ENCODE measurements around the gene ZPBP2.
"Not testable (repeated sequence)": the region's sequence is repeated elsewhere in the genome, so short reads cannot be mapped to it uniquely, and the experiment has no call there.

The ZPBP2 gene

DNA sequence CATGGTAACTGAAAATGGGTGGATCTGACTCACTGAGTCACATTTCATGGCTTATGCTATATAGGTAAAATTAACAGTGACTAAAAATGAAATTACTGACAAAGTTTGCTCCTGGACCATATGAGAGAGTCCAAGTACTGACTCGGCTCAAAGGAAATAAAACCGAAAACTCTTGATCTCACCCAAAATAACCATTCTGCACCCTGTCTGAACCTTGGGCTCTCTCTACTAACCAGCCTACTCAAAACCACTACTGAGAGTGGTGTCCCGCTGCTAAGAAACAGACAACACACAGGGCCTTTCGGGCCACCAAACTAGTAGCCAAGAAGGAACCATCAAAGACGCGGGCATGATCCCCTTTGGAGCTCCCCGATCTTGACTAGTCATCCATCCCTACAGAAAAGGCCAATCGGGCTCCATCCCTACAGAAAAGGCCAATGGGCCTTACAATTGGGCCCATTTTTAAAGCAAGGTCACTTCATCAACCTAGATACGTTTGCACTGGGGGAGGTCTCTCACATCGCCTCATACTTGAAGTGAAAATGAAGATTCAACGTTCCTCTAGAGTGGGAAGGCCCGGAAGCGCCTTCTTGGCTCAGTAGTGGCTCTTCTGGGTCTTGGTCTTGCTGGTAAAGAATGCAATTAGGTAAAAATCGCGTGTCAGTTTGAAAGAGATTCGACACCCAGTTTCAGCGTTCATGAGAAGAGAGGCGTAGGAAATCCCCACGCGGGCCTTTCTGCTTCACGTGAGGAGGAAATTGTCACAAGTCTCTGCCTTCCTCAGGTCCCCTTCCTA is 720 bp upstream of the ZPBP2 start:
- no peak for FAIRE-seq
- no peak for DNase-seq (ENCODE audit: insufficient read length, low spot score)
- no peak for TF ChIP-seq POLR2A (IDR thresholded peaks at IDR 0.05; ENCODE audit: low read depth, low read length)

DNA sequence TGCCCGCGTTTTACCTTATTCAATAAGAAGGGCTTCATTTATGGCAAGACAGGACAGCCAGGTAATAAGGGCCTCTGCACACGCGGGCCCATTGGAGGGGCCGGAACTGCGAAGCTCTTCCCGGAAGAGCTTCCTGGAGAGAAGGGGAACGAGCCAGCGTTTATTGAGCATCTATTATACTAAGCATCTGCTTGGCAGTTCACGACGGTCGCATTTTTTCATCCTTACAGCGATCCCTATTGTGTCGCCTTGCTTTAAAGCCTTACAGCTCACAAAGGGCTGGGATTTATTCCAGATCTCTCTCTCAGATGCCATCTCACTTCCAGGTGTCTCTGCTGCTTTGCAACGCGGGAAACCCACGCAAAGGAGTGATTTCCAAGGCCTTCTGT is 546 bp downstream of the ZPBP2 start:
- TF ChIP-seq POLR2A (IDR thresholded peaks at IDR 0.05; ENCODE audit: low read depth, low read length) = no peak
- DNase-seq (ENCODE audit: insufficient read length, low spot score) = no peak
- FAIRE-seq = no peak

DNA sequence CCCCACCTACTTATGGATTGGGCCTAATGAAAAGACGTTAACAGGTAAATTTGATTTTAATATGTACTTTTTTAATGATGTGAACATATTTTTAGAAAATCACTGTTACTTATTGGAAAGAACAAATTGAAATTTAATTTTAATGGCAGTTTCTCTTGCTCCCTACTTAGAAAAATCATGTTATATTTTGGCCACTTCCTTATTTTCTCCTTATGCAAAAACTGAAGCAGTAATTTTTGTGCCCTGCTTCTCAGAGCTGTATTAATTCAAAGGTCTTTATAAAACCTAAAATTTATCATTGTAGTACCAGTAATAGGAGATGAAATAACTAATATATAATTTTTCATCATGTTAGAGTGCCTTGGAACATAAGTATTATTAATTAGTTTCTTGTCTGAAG is 2.8 kb downstream of the ZPBP2 start:
- TF ChIP-seq POLR2A (IDR thresholded peaks at IDR 0.05; ENCODE audit: low read depth, low read length) = no peak
- FAIRE-seq (no peak), DNase-seq (ENCODE audit: insufficient read length, low spot score) (no peak)

DNA sequence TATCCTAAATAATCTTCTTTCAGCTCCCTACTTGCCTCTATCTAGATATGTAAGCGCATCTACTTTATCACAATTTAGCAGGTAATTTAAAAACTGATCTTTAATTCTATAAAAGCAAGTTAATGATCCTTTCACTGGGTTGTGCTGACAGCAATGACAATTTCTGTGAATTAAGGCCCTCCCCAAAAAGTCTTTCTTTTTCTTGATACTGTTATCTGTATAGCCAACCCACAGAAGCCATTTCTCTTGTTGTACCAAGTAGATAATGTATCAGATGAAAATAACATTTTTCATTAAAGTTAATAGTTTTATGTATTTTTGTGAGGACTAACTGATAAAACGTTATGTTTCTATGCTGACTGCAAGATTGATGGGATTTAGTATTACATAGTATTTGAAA is 3.8 kb downstream of the ZPBP2 start:
- FAIRE-seq (no peak), DNase-seq (ENCODE audit: insufficient read length, low spot score) (no peak)
- no peak for TF ChIP-seq POLR2A (IDR thresholded peaks at IDR 0.05; ENCODE audit: low read depth, low read length)

DNA sequence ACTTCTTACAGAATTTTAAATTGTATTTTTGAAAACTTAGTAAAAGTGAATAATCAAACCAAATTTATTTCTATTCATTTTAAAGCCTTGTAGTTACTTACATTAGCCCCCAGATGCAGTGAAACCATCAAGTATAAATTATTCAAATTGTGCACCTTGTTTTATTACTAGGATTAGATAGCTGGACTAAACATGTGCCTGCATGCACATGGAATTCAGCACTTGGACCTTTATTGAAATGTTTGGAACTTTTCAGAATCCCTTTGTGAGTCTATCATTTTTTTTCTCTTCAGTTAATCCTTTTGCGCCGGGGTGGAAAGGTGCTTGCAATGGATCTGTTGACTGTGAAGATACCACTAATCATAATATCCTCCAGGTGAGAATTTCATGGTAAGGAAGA is 4.7 kb downstream of the ZPBP2 start:
- peak; percentile 43 for FAIRE-seq

DNA sequence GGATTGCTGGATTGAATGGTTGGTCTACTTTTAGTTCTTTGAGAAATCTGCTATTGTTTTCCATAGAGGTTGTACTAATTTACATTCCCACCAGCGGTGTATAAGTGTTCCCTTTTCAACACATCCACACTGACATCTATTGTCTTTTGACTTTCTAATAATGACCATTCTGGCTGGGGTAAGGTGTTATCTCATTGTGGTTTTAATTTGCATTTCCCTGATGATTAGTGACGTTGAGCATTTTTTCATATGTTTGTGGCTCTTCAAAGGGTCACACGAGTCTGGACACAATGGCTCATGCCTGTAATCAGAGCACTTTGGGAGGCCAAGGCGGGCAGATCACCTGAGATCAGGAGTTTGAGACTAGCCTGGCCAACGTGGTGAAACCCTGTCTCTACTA is 18.1 kb downstream of the ZPBP2 start:
- FAIRE-seq = not testable (repeated sequence)

More for the DNA sequence above, 4.7 kb downstream of the ZPBP2 start:
- no peak for TF ChIP-seq POLR2A (IDR thresholded peaks at IDR 0.05; ENCODE audit: low read depth, low read length)
- DNase-seq (ENCODE audit: insufficient read length, low spot score) = no peak

DNA sequence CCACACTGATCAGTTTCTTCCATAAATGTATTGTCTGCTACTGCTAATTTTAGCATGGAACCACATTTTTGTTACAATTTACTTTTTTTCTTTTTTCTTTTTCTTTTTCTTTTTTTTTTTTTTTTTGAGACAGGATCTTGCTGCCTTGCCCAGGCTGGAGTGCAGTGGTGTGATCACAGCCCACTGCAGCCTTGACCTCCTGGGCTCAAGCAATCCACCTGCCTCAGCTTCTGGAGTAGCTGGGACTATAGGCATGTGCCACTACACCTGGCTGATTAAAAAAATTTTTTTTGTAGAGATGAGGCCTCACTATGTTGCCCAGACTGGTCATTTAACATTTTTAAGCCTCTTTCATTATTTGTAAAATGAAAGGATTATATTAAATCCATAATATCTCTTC is 19.1 kb downstream of the ZPBP2 start:
- FAIRE-seq = no peak

More for the DNA sequence above, 18.1 kb downstream of the ZPBP2 start:
- DNase-seq (ENCODE audit: insufficient read length, low spot score) = not testable (repeated sequence)

DNA sequence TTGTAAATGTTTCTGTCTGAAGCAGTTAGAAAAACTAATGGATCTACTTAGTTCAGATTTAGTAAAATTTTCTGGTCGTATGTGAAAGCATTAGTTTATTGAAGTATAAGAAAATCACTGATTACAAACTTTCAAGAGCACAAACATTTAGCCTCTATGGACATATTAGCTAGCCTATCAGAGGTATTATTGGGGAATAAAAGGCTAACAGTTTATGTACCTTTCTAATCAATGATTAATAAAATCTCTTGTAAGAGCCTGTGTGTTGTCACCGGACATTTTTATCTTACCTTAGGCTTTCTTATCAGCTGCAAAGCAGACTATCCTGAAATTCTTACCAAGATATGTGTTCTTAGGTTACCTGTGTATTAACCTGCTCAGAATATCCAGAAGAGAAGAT is 21.2 kb downstream of the ZPBP2 start:
- DNase-seq (ENCODE audit: insufficient read length, low spot score) (no peak), FAIRE-seq (no peak)
- TF ChIP-seq POLR2A (IDR thresholded peaks at IDR 0.05; ENCODE audit: low read depth, low read length) = no peak

More for the DNA sequence above, 19.1 kb downstream of the ZPBP2 start:
- DNase-seq (ENCODE audit: insufficient read length, low spot score) = no peak
- no peak for TF ChIP-seq POLR2A (IDR thresholded peaks at IDR 0.05; ENCODE audit: low read depth, low read length)

DNA sequence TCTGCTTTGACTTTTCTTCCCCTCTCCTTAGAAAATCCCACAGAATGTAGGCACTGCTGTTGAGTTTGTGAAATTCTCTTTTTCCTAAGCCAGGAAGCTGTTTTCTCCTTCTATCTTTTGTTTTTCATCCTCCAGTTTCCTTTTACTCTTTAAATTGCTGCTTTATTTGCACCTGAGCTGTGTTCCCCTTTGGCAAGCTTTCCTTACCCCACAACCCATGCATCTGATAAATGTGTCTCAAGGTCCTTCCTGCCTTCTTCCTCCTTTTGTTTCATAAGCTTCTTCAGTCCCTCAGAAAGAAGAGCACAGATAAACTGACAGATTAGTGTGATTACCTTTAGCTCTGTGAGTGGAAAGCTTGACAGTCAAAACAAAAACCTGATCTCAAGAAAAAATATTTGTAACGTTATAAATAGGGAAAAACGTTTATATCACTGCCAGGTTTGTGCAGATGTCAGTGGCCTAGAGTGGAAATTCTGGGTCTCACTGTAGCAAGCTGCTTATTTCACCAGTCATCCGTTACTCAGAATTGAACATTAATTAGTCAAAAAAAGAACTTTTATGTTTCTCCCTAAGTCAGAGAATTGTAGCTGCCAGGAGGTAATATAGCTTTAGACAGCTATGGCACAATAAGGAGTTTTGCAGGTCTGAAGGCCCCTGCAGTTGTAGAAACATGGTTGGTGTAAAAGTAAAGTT is 26.8 kb downstream of the ZPBP2 start:
- no peak for DNase-seq (ENCODE audit: insufficient read length, low spot score)
- FAIRE-seq = no peak

DNA sequence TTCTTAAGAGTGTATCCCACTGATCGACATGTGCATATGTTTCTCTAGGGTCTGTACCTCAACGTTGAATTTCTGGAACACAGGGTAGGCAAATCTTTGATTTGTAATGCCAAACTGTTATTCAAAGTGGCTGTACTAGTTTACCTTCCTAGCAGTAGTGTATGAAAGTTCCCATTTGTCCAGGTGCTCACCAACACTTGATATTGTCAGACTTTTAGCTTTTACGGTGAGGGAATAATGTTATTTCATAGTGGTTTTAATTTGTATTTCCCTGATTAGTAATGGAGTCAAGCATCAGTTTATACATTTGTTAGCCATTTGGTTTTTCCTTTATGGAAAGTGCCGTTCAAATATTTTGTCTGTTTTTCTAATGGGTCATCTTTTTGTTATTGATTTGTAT is 30.1 kb downstream of the ZPBP2 start:
- no peak for TF ChIP-seq POLR2A (IDR thresholded peaks at IDR 0.05; ENCODE audit: low read depth, low read length)
- FAIRE-seq (no peak), DNase-seq (ENCODE audit: insufficient read length, low spot score) (no peak)

More for the DNA sequence above, 26.8 kb downstream of the ZPBP2 start:
- no peak for TF ChIP-seq POLR2A (IDR thresholded peaks at IDR 0.05; ENCODE audit: low read depth, low read length)

DNA sequence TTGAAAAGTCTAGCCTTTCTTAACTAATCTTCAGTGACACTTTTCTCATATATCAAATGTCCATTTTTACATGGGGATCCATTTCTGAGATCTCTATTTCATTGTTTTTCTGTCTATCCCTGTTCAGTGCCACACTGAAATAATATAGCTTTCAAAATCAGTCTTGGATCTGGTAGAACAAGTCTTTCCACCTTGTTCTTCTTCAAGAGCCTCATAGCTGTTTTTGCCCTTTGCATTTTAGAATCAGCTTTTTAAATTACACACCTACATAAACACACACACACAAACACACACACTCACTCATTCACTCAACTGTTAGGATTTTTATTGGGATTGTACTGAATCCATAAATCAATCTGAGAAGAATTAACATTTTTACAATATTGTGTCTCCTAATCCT is 31.2 kb downstream of the ZPBP2 start:
- DNase-seq (ENCODE audit: insufficient read length, low spot score) (no peak), FAIRE-seq (no peak)
- no peak for TF ChIP-seq POLR2A (IDR thresholded peaks at IDR 0.05; ENCODE audit: low read depth, low read length)

DNA sequence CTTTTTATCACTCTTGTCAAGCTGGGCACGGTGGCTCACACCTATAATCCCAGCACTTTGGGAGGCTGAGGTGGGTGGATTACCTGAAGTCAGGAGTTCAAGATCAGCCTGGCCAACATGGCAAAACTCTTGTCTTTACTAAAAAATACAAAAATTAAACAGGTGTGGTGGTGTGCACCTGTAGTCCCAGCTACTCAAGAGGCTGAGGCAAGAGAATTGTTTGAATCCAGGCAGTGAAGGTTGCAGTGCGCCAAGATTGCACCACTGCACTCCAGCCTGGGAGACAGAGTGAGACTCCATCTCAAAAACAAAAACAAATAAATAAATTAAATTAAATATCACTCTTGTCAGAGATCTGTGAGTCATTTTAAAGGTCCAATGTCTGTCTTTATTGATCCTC is 34.0 kb downstream of the ZPBP2 start:
- FAIRE-seq; DNase-seq (ENCODE audit: insufficient read length, low spot score): not testable (repeated sequence)

DNA sequence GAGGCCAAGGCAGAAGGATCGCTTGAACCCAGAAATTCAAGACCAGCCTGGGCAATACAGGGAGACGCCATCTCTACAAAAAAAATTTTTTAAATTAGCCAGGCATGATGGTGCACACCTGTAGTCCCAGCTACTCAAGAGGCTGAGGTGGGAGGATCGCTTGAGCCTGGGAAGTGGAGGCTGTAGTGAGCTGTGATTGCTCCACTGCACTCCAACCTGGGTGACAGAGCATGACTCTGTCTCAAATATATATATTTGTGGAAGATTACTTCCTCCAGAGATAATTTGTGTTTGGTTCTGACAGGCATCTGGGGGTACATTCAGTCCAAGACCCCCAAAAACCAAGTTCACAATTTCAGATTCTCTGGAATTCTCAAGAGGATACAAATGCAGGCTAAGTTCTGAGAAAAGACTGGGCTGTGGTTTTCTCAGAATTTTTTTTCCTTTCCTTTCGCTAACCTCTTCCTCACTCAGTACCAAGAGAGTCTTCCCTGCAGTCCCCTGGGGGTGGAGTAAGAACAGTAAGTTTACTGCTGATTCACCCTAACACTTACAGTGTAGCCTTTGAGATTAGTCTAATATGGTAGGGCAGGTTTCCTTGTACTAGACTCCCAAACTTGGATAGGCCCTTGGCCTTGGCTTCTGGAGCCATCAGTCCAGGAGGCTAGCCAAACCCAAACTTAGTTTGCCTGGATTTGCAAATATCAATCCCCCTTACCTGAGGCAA is 35.3 kb downstream of the ZPBP2 start:
- FAIRE-seq (no peak), DNase-seq (ENCODE audit: insufficient read length, low spot score) (no peak)
- no peak for TF ChIP-seq POLR2A (IDR thresholded peaks at IDR 0.05; ENCODE audit: low read depth, low read length)

DNA sequence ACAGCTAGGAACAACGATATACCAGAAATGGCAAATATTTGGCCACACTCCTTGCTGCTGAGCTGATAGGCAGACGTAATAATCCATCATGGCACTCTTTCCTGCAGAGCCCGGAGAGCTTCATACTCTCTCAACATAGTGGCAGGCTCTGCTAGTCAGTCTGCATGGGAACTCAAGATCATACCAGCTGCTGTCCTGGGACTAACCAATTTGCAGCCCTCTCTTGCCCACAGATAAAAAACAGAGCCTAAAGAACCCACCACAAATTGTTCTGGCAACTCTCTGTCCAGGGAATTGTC is 36.9 kb downstream of the ZPBP2 start:
- no peak for DNase-seq (ENCODE audit: insufficient read length, low spot score)
- TF ChIP-seq POLR2A (IDR thresholded peaks at IDR 0.05; ENCODE audit: low read depth, low read length) = no peak
- FAIRE-seq = no peak
